Effector memory CD4-positive, alpha-beta T cell (primary cell): Measurements from ENCODE around the gene NOP56.
"Not testable (repeated sequence)": the region's sequence is repeated elsewhere in the genome, so short reads cannot be mapped to it uniquely, and the experiment has no call there.

ENCODE experiments used
- DNase-seq, 3 donors: peaks; one replicate each; pipeline ENCODE4 v3.0.0-alpha.2; 2020
- H3K27ac ChIP-seq: 2 replicates; pipeline ENCODE4 v1.7.0; 2013; ENCODE audit warnings: mild to moderate bottlenecking, low read length, moderate library complexity; ENCODE audit not compliant: insufficient read depth, poor library complexity, severe bottlenecking
- H3K27me3 ChIP-seq: replicated peaks from 2 replicates; pipeline ENCODE4 v1.7.0; 2013; ENCODE audit warnings: mild to moderate bottlenecking, low read length; ENCODE audit not compliant: insufficient read depth, control insufficient read depth, poor library complexity, severe bottlenecking
- H3K36me3 ChIP-seq: 2 replicates; pipeline ENCODE4 v1.7.0; 2013; ENCODE audit warnings: mild to moderate bottlenecking, low read length, moderate library complexity; ENCODE audit not compliant: control insufficient read depth, insufficient read depth
- H3K4me1 ChIP-seq: 2 replicates; pipeline ENCODE4 v1.7.0; 2013; ENCODE audit warnings: low read length, mild to moderate bottlenecking; ENCODE audit not compliant: control insufficient read depth, insufficient read depth, poor library complexity, severe bottlenecking
- H3K4me3 ChIP-seq: 2 replicates; pipeline ENCODE4 v1.7.0; 2013; ENCODE audit warnings: low read length, low read depth, mild to moderate bottlenecking; ENCODE audit not compliant: insufficient read depth, poor library complexity, severe bottlenecking
- H3K9me3 ChIP-seq: 2 replicates; pipeline ENCODE4 v1.7.0; 2013; ENCODE audit warnings: mild to moderate bottlenecking, low read length, moderate library complexity; ENCODE audit not compliant: control insufficient read depth

Gene NOP56

DNA sequence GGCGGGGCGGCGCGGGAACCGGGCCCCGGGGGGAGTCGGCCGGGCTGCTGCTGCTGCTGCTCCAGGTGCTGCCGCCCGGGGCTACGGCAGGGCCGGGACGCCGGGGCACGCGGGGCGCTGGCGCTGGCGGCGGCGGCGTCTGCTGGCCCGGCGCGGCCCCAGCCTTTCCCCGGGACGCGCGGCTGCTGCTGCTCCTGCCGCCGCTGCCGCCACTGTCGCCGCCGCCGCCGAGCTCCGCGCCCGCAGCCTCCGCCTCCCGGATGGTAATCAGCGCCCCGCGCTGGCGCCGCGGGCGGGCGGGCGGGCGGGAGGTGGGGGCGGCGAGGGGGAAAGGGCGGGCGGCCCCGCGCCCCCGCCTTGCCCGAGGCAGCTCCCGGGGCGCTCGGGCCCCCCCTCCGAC, 40.5 kb downstream of the NOP56 start:
- no peak overlapping the region for H3K27ac ChIP-seq
- no peaks in the 10 kb centered on the region for H3K36me3 ChIP-seq
- H3K27me3 ChIP-seq, result peaks cover 20% of the 10 kb centered on the region
- peak in 1 of 3 donors; percentile 14 for DNase-seq
- no peaks in the 10 kb centered on the region for H3K9me3 ChIP-seq
- no peak overlapping the region for H3K4me3 ChIP-seq
- peaks cover 11% of the 10 kb centered on the region for H3K4me1 ChIP-seq

DNA sequence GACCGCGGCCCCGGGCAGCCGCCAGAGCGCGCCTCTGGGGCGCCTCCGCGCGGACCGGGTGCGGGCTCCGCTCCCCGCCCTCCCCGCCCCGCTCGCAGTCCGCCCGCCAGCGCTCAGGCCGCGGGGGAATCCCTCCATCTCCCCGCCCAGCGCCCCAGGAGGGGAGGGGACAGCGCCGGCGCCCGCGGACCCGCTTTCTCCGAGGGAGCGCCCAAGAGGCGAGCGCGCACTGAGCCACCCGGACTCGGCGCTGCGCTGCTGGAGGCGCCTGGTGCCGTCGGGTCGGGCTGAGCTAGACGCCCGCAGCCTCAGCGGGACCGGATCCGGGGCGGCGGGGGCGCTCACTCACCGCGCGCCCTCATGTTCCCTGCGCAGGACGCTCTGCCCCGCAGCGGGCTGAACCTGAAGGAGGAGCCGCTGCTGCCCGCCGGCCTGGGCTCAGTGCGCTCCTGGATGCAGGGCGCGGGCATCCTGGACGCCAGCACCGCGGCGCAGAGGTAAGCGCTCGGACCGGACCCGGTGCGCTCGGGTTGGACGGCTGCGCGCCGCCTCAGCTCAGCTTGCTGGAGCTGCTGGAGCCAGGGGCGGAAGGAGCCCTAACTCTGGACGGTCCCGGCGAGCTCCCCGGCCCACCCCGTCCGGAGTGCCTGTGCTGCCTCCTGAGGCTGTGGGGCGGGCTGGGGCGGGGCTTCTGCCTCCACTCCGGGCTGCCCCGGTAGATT, 41.0 kb downstream of the NOP56 start:
- Histone ChIP-seq H3K27ac (no peak overlapping the region), H3K36me3 (no peaks in the 10 kb centered on the region), H3K4me1 (peaks cover 8% of the 10 kb centered on the region), H3K4me3 (no peak overlapping the region), H3K27me3 (peaks cover 21% of the 10 kb centered on the region), H3K9me3 (no peaks in the 10 kb centered on the region)
- DNase-seq, result peak; percentile 36 to 41 (median 38)

DNA sequence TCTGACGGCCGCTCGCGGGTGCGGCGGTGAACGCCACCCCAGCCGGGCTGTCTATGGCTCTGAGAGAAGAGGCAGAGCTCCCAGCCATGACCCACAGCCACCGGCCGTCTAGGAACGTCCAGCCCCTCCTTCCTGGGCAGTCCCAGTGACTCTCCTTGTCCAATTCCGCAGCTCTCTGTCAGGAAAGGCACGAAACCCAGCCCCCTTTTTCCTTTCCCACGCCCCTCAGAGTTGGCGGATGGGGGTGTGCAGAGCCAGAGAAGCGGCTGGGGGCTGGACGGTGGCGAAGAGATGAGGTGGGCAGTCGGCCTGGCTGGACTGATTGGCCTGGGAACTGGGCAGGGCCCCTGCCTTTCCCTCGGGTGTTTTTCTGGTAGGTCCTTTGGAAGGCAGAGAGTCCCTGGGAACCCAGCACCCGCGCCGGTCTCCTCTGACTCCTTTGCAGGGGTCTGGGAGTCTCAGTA, 41.6 kb downstream of the NOP56 start:
- Histone ChIP-seq H3K4me3 (no peak overlapping the region), H3K9me3 (no peaks in the 10 kb centered on the region), H3K27ac (no peak overlapping the region), H3K27me3 (peaks cover 21% of the 10 kb centered on the region), H3K4me1 (peaks cover 7% of the 10 kb centered on the region), H3K36me3 (no peaks in the 10 kb centered on the region)
- no peak for DNase-seq

DNA sequence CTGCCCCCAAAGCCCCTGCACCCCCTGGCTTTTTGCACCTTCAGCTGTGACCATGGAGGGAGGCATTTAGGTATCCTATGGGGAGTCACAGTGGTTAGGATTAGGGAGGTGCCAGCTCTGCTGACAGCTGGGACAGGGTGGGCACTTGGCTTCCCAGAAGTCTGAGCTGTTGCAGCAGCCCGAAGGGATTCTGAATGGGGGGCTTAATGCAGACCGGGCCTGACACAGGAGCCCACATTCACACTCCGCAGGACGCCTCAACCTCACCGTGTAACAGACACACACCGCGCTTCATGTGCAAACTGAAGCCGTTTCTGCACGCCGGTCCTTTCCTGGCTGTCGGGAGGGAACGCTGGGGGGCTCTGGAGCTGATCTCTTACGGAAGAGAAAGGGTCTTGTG, 42.1 kb downstream of the NOP56 start:
- Histone ChIP-seq H3K36me3 (no peaks in the 10 kb centered on the region), H3K27ac (no peak overlapping the region), H3K27me3 (peaks cover 21% of the 10 kb centered on the region), H3K4me1 (peaks cover 7% of the 10 kb centered on the region), H3K4me3 (no peak overlapping the region), H3K9me3 (no peaks in the 10 kb centered on the region)
- no peak for DNase-seq

DNA sequence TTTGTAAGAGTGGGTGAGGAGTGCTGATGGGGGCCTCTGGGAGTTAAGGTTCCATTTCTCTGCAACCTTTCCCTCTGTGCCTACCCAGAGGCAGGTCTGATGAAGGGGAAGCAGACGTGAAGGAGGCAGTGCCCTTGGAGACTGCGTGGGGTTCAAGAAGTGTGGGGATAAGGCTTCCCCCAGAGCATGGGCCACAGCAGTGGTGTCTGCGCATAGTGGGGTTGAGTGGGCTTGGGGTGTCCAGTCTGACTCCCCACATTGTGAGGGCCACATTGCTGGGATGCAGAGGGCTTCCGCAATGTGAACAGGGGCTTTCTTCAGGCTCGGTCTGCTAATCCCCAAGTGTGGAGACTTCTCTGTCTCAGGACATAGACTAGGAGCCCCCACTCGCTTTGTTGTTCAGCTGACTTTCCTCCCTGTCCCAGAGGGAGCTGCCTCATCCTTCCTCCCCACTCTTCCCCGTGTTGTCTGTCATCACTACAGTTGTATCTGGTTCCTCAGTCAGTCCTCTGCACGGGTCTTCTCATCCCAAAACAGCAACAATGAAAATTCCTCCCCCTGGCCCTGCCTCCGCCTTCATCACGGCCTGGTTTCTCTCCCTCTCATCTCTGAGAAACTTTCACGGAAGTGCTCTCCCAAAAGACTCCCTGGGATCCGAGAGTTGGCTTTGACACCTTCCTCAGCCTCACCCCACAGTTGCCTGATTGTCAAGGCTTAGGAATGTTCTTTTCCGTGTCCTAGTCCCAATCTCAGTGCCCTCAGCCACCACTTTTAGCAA, 43.0 kb downstream of the NOP56 start:
- H3K9me3 ChIP-seq, result no peaks in the 10 kb centered on the region
- peaks cover 7% of the 10 kb centered on the region for H3K4me1 ChIP-seq
- H3K4me3 ChIP-seq, result no peak overlapping the region
- no peak for DNase-seq
- H3K36me3 ChIP-seq, result no peaks in the 10 kb centered on the region
- no peak overlapping the region for H3K27ac ChIP-seq
- H3K27me3 ChIP-seq, result peaks cover 21% of the 10 kb centered on the region

DNA sequence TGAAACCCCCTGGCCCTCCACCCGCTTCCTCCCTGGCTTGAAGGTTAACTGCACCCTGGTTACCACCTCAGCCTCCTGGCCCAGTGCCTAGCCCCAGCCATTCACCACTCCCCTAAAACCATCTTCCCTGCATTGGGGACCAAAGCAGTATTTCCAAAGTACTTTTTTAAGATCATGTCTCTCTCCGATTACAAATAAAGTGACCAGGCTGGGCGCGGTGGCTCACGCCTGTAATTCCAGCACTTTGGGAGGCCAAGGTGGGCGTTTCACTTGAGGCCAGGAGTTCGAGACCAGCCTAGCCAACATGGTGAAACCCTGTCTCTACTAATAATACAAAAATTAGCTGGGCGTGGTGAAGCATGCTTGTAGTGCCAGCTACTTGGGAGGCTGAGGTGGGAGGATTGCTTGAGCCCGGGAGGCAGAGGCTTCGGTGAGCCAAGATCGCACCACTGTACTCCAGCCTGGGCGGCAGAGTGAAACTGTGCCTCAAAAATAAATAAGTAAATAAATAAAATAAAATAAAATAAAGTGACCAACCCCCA, 43.6 kb downstream of the NOP56 start:
- not testable (repeated sequence) for H3K27ac ChIP-seq, H3K36me3 ChIP-seq, H3K4me3 ChIP-seq, H3K9me3 ChIP-seq, DNase-seq, H3K4me1 ChIP-seq
- H3K27me3 ChIP-seq, result peaks cover 21% of the 10 kb centered on the region

DNA sequence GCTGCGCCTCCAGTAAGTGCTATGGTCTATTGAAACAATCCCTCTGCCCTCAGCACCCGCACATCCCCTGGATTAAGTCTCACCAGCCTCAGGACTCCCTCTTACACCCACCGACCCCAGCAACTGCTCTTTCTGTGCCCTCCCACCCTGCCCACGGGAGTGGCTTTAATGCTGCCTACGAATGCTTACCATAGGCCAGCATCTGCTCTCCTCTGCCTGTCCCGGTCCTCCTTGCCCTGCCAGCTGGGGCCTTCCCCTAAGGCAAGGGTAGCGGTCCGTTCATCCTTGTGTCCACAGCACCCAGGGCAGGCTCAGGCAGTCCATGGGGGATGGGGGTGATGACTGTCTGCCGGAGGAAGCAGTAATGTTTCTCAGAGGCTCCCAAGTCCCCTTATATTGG, 44.2 kb downstream of the NOP56 start:
- peaks cover 7% of the 10 kb centered on the region for H3K4me1 ChIP-seq
- H3K36me3 ChIP-seq, result no peaks in the 10 kb centered on the region
- H3K4me3 ChIP-seq, result no peak overlapping the region
- H3K27me3 ChIP-seq, result peaks cover 21% of the 10 kb centered on the region
- no peaks in the 10 kb centered on the region for H3K9me3 ChIP-seq
- H3K27ac ChIP-seq, result no peak overlapping the region
- no peak for DNase-seq

DNA sequence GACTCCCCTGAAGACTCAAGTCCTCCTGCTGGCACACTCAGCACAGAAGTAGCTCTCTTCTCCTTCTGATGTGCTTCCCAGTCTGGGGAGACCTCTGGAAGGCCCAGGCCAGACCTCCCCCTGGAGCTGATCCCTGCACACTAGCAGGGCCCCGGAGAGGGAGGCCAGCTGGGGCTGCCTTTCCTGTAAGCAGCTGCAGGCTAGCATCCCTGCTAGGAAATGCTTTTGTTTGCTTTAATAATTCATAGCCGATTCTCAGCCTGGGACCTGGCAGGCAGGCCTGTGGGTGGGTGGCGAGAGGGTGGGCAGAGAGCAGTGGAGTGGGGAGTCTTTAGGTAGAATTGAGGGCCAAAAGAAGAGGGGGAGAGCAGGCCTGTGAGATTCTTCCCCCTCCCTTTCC, 45.3 kb downstream of the NOP56 start:
- Histone ChIP-seq H3K4me3 (no peak overlapping the region), H3K27ac (no peak overlapping the region), H3K27me3 (peaks cover 21% of the 10 kb centered on the region), H3K9me3 (no peaks in the 10 kb centered on the region), H3K36me3 (no peaks in the 10 kb centered on the region), H3K4me1 (peaks cover 7% of the 10 kb centered on the region)
- DNase-seq, result no peak

DNA sequence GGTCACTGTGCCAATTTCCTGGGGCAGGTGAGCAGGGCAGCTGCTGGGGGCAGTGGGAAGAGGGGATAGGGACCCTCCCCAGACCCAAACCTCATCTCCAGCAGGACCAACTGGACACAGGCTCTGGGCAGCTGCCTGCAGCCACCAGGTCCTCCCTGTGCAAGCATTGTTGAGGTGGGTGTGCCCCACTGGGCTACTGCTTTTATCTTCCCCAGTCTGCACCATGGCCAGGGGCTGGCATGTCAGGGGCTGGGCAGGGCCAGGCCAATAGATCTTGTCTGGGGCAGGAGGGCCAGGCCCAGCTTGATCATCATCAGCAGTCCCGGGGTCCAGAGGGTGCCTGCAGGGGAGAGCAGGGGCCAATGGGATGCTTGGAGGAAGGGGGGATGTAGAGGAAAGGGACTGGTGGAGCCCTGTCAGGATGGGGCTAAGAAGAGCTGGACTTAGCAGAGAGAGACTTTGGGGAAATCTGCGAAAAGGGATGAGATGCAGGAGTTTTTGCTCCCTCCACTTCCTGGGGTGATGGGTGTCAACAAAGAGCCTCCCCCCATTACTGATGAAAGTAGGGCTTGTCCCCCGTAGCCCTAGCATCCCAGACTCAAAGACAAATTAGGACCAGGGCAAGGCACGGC, 45.9 kb downstream of the NOP56 start:
- Histone ChIP-seq H3K9me3 (no peaks in the 10 kb centered on the region), H3K27ac (no peak overlapping the region), H3K27me3 (peaks cover 21% of the 10 kb centered on the region), H3K36me3 (no peaks in the 10 kb centered on the region), H3K4me1 (peaks cover 7% of the 10 kb centered on the region), H3K4me3 (no peak overlapping the region)
- DNase-seq, result no peak

DNA sequence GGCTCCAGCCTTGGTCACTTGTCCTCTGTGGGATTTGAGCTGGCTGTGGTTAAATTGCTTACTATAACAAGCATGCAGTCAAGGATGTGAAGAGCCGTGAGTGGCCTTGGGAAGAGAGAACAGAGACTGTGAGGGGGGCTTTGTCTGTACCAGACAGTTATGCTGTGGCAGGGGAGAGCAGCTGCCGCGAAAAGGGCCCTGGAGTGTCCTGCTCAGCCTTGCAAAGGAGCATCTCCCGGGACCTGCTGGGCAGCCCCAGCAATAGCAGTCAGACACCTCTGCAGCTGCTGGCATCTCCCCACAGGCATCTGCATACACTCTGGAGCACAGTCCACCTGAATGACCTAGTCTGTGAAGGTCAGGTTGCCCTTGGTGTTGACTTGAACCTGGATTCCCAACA, 46.5 kb downstream of the NOP56 start:
- DNase-seq, result no peak
- Histone ChIP-seq H3K9me3 (no peaks in the 10 kb centered on the region), H3K27ac (no peak overlapping the region), H3K27me3 (peaks cover 21% of the 10 kb centered on the region), H3K36me3 (no peaks in the 10 kb centered on the region), H3K4me3 (no peak overlapping the region), H3K4me1 (peaks cover 3% of the 10 kb centered on the region)
